Stimulated activated CD8-positive, alpha-beta memory T cell treated with anti-CD3 and anti-CD28 coated beads, Interleukin-15, amount 100 ng/mL, for 24 hours (primary cell): Measurements from ENCODE around the gene SLC9A5.

Source experiments
- DNase-seq: peaks from one replicate; pipeline ENCODE4 v3.0.0-alpha.2; 2020; ENCODE audit warnings: low read depth

The SLC9A5 gene, protein sequence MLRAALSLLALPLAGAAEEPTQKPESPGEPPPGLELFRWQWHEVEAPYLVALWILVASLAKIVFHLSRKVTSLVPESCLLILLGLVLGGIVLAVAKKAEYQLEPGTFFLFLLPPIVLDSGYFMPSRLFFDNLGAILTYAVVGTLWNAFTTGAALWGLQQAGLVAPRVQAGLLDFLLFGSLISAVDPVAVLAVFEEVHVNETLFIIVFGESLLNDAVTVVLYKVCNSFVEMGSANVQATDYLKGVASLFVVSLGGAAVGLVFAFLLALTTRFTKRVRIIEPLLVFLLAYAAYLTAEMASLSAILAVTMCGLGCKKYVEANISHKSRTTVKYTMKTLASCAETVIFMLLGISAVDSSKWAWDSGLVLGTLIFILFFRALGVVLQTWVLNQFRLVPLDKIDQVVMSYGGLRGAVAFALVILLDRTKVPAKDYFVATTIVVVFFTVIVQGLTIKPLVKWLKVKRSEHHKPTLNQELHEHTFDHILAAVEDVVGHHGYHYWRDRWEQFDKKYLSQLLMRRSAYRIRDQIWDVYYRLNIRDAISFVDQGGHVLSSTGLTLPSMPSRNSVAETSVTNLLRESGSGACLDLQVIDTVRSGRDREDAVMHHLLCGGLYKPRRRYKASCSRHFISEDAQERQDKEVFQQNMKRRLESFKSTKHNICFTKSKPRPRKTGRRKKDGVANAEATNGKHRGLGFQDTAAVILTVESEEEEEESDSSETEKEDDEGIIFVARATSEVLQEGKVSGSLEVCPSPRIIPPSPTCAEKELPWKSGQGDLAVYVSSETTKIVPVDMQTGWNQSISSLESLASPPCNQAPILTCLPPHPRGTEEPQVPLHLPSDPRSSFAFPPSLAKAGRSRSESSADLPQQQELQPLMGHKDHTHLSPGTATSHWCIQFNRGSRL

DNA sequence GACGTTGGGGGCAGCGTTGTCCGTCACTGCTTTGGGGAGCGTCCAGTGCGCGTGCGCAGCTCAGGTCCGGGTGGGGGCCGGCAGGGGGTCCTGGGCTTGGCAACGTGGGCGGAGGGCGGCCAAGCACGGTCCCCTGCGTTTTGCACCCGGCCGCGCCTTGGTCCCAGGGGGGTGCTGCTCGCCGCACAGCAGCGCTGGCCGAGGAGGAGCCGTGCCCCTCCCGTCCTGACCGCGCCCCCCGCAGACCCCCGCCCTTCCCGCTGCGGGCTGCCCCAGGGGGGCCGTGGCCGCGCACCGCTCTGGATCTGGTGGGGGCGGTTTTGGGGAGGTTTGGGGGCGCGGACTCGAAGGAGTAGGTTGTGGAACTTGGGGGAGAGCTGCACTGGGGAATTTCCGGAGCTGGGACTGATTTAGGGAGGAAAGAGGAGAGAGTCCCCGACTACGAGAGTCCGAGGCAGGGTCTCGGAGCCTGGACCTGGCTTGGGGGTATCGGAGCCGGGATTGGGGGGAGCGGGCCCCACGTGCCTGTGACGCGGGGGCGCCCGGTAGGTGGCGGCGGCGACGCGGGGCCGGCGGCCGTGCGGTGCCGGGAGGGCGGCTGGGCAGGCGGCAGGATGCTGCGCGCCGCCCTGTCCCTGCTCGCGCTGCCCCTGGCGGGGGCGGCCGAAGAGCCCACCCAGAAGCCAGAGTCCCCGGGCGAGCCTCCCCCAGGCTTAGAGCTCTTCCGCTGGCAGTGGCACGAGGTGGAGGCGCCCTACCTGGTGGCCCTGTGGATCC is at the start of gene SLC9A5:
TSS of gene SLC9A5 (plus strand) at position 579 of the 777 bp plus-strand sequence. CDS start at position 615, 36 bp downstream.
- DNase-seq: no peak

DNA sequence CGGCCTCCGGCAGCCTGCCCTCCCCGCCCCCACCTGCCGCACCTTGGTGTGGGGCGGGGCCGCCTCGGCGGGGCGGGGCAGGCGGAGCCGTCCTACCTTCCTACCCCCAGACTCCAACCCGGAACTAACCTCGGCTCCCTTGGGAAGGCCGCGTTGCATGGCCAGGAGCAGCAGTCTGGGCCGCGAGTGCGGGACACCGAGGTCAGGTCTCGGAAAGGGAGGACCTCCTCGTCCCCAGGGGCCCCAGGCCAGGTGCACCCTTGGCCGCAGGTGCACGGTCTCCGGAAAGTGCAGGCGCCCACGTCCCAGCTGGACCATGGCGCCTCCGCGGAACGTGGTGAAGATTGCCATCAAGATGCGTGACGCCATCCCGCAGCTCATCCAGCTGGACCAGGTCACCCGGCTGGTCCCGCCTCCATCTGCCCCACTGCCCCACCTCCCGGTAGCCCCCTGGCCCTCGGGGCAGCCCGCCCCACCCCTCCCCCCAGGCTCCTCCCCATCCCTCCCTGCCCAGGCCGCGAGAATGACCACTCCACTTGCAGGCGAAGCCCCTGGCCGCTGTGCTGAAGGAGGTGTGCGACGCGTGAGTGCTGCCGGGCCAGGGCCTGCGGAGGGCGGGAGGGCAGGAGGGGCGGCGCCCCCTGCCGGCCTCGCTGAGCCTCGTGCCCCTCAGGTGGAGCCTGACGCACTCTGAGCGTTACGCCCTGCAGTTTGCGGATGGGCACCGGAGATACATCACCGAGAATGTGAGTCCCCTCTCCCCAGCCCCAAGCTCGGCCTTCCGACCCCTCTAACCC is 49.6 kb upstream of the SLC9A5 start, which contains the start of gene ELMO3:
TSS of gene ELMO3 (plus strand) at position 121 of the 797 bp plus-strand sequence. CDS start at position 317, 196 bp downstream.
- no peak for DNase-seq

DNA sequence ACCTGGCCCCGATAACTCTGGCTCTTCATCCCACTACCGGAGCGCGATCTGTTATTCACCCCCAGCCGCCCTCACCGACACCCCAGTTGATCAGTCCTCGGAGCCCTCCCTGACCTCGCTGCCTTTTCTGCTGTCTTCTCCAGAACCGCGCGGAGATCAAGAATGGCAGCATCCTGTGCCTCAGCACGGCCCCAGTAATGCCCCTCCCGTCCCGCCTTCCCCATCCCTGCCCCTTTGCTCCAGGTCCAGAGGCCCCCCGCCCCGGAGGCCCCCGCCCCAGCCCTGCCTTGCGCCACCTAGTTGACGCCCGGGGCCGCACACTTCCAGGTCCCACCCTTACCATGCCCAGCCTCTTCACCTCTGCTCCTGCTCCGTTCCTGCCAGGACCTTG is 49.0 kb upstream of the SLC9A5 start:
- DNase-seq: no peak

- no peak for DNase-seq
Observed at GRCh38 chr16:67200491-67200890, 48.3 kb upstream of the SLC9A5 start.

- no peak for DNase-seq
Observed at GRCh38 chr16:67201411-67202345, 47.1 kb upstream of the SLC9A5 start.

DNA sequence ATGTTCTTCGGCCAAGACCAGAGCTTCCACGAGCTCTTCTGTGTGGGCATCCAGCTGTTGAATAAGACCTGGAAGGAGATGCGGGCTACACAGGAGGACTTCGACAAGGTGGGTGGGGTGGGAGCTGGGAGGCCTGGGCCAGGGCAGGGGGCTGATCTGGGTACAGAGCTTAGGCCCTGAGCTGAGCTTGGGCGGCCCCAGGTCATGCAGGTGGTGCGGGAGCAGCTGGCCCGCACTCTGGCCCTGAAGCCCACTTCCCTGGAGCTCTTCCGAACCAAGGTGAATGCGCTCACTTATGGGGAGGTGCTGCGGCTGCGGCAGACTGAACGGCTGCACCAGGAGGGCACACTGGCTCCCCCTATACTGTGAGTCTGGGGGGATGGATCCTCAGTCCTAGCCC is 46.4 kb upstream of the SLC9A5 start:
- no peak for DNase-seq

GRCh38 chr16:67202956-67203493 is 45.8 kb upstream of the SLC9A5 start:
- DNase-seq: no peak

- no peak for DNase-seq
Observed at GRCh38 chr16:67204076-67204475, 44.7 kb upstream of the SLC9A5 start.

DNA sequence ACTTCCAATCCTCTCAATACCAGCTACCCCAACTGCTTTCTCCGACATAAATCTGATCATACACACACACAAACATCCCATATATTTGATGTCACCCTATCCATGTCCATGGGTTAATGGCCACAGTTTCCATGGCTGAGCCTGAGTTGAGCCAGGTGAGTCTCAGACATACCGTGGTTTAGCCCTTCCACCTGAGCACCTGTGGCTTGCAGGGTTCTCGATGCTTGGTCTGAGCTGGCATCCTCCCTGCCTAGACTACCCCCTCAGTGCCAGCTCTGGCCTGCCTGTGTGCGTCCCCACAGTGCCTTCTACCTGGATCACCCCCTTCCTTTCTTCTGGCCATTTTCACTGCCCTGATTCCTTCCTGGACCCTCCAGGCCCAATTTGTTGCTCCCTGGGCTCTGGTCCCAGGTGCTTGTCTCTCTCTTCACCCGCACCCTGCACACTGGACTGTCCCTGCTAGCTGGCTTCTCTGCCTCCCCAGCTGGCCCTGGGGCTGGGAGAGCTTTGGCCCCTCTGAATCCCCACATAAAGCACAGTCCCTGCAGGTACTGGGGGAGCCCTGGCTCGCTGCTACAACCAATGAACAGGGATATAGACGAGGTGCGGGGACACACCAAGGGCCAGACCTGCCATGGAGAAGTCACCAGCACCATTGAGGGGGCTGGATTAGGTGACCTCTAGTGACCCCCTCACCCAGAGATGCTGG is 42.5 kb upstream of the SLC9A5 start:
- DNase-seq: no peak

GRCh38 chr16:67206838-67207248 is 41.9 kb upstream of the SLC9A5 start:
- DNase-seq: no peak

DNA sequence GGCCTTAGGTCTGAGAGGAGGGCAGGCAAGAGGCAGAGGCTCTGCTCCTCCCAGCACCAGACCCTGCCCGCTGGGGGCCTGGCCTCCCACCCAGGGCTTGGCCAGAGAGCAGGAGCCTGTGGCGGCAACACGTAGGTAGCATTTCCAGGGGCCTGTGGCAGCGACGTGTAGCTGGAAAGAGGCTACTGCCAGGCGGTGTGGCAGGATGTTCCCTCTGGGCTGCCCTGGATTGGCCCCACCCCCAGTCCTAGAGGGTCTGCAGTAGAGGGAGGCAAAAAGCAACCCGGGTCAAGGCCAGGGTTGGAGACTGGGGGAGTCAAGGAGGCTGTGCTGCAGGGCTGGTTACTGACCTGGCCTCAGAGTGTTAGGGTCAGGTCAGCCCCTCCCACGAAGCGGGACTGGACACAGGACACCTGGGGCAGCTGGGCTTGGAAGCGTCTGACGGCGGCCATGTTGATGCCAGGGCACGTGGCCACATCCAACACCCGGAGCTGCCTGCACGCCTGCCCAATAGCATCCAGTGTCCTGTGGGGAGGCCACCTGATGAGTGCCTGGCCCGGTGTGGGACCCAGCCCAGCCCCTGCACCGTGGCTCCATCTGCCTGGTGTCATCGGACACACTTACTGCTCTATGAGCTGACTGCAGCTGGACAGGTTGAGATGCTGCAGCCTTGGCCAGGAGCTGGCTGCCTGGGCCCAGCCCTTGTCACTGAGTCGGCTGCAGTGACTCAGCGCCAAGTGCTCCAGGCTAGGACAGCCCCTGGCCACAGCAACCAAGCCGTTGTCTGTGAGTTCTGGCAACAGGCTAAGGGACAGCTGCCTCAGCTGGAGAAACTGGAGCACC is 41.3 kb upstream of the SLC9A5 start:
- DNase-seq: no peak

DNA sequence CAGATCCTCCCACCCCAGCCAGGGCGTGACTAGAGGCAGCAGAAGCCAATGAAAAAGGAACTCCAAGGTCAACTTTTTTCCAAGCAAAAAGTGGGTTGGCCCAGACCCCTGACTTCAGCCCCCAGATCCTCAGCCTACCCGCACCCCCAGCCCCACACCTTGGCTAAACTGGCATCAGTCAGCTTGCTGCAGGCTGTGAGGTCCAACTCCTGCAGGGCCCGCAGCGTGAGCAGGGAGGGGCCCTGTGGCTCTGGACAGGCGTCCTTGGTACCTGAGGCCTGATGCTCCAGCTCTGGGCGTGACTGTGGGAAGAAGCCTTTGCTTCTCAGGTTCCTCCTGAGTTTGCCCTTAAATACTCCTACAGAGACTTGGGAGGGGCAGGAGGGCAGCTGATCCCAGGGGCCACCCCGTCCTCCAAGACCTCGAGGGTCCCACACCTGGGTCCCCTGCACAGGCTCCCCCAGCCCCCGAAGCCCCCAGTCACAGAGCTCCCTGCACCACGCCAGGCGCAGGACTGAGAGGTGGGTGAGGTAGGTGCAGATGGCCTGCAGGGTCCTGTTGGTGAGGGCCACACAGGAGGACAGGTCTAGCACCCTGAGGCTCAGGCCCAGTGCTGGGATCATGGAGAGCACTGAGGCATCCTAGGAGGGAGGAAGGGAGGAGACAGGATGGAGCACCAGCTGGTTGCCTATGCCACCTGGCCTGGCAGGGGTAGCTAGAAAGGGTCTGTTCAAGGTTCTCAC is 40.5 kb upstream of the SLC9A5 start:
- DNase-seq: no peak

- no peak for DNase-seq
Observed at GRCh38 chr16:67209565-67209964, 39.2 kb upstream of the SLC9A5 start.

DNA sequence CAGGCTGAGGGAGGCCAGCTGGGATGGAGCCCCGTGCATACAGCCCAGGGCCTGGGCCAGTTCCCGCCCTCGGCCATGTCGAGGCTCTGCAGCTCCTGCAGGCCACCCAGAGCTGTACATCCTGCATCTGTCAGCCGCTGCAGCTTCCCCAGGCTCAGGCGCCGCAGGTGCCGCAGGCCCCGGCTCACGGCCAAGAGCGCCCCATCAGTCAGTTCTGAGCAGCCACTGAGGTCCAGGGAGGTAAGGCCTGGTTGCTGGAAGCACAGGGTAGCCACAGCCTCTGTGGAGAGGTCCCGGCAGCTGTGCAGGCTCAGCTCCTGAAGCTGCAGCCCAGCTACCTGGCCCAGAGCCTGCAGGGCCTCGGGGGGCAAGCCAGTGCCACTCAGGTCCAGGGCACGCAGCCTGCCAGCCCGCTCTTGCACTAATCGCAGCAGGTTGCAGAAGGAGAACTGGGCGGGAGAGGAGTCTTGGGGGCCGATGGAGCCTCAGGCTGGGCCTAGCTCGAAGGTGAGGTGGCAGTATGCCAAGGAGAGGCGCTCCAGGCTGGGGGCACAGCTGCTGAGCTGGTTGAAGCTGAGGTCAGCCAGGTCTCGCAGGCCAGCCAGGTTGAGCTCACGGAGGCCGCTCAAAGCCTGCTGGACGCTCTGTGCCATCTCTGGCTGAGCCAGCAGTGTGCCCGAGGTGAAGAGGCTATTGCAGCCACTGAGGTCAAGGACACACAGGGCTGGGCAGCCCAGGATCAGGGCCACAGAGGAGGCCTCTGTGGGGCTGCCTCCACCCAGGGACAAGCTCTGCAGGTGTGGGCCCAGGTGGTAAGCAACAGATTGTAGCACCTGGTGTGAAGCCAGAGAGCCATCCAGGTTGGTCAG is 38.5 kb upstream of the SLC9A5 start:
- no peak for DNase-seq

- DNase-seq: no peak
Observed at GRCh38 chr16:67211674-67212073, 37.1 kb upstream of the SLC9A5 start.

GRCh38 chr16:67212766-67213165 is 36.0 kb upstream of the SLC9A5 start:
- DNase-seq: no peak
